T-helper 22 cell (primary cell): Measurements from ENCODE around the gene COL23A1.
"Not testable (repeated sequence)": the region's sequence is repeated elsewhere in the genome, so short reads cannot be mapped to it uniquely, and the experiment has no call there.

Source experiments
- DNase-seq: peaks from one replicate; pipeline ENCODE4 v3.0.0-alpha.2; 2020; ENCODE audit warnings: low read depth

COL23A1 gene

GRCh38 chr5:178376921-178377582 is 213.1 kb downstream of the COL23A1 start:
- no peak for DNase-seq

- DNase-seq: no peak
Measured at GRCh38 chr5:178375348-178375747, 214.8 kb downstream of the COL23A1 start.

- no peak for DNase-seq
Measured at GRCh38 chr5:178373711-178374110, 216.5 kb downstream of the COL23A1 start.

- DNase-seq: no peak
Measured at GRCh38 chr5:178372142-178372571, 218.0 kb downstream of the COL23A1 start.

GRCh38 chr5:178371362-178372111 is 218.7 kb downstream of the COL23A1 start:
- no peak for DNase-seq

GRCh38 chr5:178370102-178370501 is 220.1 kb downstream of the COL23A1 start:
- DNase-seq: no peak

GRCh38 chr5:178369469-178369868 is 220.7 kb downstream of the COL23A1 start:
- not testable (repeated sequence) for DNase-seq

GRCh38 chr5:178368716-178369300 is 221.4 kb downstream of the COL23A1 start:
- no peak for DNase-seq

GRCh38 chr5:178368274-178368673 is 221.9 kb downstream of the COL23A1 start:
- DNase-seq: no peak

GRCh38 chr5:178367736-178368120 is 222.5 kb downstream of the COL23A1 start:
- no peak for DNase-seq

GRCh38 chr5:178366998-178367735 is 223.0 kb downstream of the COL23A1 start:
- DNase-seq: no peak

GRCh38 chr5:178365501-178366440 is 224.4 kb downstream of the COL23A1 start:
- DNase-seq: no peak

- DNase-seq: no peak
Measured at GRCh38 chr5:178364326-178364675, 225.9 kb downstream of the COL23A1 start.

- no peak for DNase-seq
Measured at GRCh38 chr5:178363501-178364325, 226.5 kb downstream of the COL23A1 start.

- no peak for DNase-seq
Measured at GRCh38 chr5:178361657-178362445, 228.3 kb downstream of the COL23A1 start.

- DNase-seq: no peak
Measured at GRCh38 chr5:178360926-178361235, 229.3 kb downstream of the COL23A1 start.

- no peak for DNase-seq
Measured at GRCh38 chr5:178360222-178360925, 229.8 kb downstream of the COL23A1 start.

- DNase-seq: no peak
Measured at GRCh38 chr5:178359738-178360137, 230.5 kb downstream of the COL23A1 start.

- no peak for DNase-seq
Measured at GRCh38 chr5:178357678-178358077, 232.5 kb downstream of the COL23A1 start.
